GM10248 (cell line): ENCODE results near the gene ATP1A3.
"Not testable (repeated sequence)": the region's sequence is repeated elsewhere in the genome, so short reads cannot be mapped to it uniquely, and the experiment has no call there.

ENCODE experiments used
- CTCF ChIA-PET: fragments of 300-600 bp; sonication (Branson Sonifier 250); formaldehyde crosslinking; extraction: SDS; loops from one replicate; lab custom pipeline; 2021; ENCODE audit warnings: antibody characterized with exemption; lab: Yijun Ruan, JAX
- POLR2A ChIA-PET: fragments of 350-650 bp; sonication (Branson Sonifier 250); formaldehyde crosslinking; extraction: SDS; loops from one replicate; lab custom pipeline; 2020; ENCODE audit warnings: antibody characterized with exemption; lab: Yijun Ruan, JAX
- DNase-seq: peaks from one replicate; pipeline ENCODE4 v3.0.0; 2012; ENCODE audit errors: extremely low spot score
- CTCF ChIP-seq: IDR thresholded peaks from 2 replicates; pipeline ENCODE4 v1.5.1; 2012; ENCODE audit warnings: mild to moderate bottlenecking, low read depth; ENCODE audit errors: extremely low read depth, missing control alignments, control extremely low read depth

The ATP1A3 gene

DNA sequence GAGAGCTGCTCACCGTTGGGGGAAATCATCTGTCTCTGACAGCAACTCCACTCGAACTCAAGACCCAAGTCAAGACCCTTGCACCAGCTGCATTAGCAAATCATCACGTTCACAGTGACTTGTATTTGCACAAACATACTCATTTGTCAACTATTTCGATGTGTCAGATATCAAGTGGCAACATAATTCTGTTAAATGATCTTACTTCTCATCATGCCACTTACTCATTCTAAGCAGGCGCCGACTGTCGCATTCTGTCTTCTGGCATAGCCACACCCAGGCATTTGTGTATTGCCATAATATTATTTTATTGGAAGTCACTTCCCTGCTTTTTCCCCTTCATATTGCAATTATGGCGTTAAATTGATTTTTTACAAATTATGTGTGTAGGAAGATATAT, 23.0 kb upstream of the ATP1A3 start:
- TF ChIP-seq CTCF = no peak
- ChIA-PET POLR2A (no interaction called here), CTCF (interaction anchor here (2.2 kb wide), 1 partner anchor 12 kb away, joined by 6 read pairs; no protein-coding TSS in a partner anchor)
- no peak for DNase-seq

GRCh38 chr19:42012747-42013146, 18.7 kb upstream of the ATP1A3 start:
- DNase-seq, POLR2A ChIA-PET: not testable (repeated sequence)
- CTCF ChIA-PET = interaction anchor here (0.7 to 1.3 kb wide), 2 partner anchors 13 to 34 kb away, joined by 3 read pairs; no protein-coding TSS in a partner anchor

- no peak for DNase-seq
- CTCF ChIA-PET = interaction anchor here (0.8 to 1.2 kb wide), 3 partner anchors 10 to 187 kb away, joined by 3 to 4 read pairs (median 3); no protein-coding TSS in a partner anchor
These were observed 16.5 kb upstream of the ATP1A3 start for GRCh38 chr19:42010245-42011126.

GRCh38 chr19:42006569-42006968, 12.5 kb upstream of the ATP1A3 start:
- ChIA-PET POLR2A (no interaction called here), CTCF (no interaction called here)
- TF ChIP-seq CTCF = no peak
- DNase-seq = no peak

More at GRCh38 chr19:42010245-42011126, 16.5 kb upstream of the ATP1A3 start:
- POLR2A ChIA-PET = interaction anchor here (0.6 kb wide), 1 partner anchor 86 kb away, joined by 3 read pairs; no protein-coding TSS in a partner anchor
- no peak for TF ChIP-seq CTCF

GRCh38 chr19:42005504-42005903, 11.5 kb upstream of the ATP1A3 start:
- no peak for DNase-seq
- TF ChIP-seq CTCF = no peak
- ChIA-PET POLR2A (no interaction called here), CTCF (no interaction called here)

GRCh38 chr19:42003506-42004294, 9.7 kb upstream of the ATP1A3 start:
- CTCF ChIA-PET = interaction anchor here (0.8 kb wide), 1 partner anchor 28 kb away, joined by 3 read pairs; no protein-coding TSS in a partner anchor
- POLR2A ChIA-PET = no interaction called here
- no peak for TF ChIP-seq CTCF
- DNase-seq = no peak
